NCI-H146 (cell line): ENCODE data around the gene HMOX2.

ENCODE experiments used
- DNase-seq: peaks from one replicate; lab custom pipeline; 2025; lab: John Stamatoyannopoulos, UW

HMOX2 gene

GRCh38 chr16:4475880-4476788, at the start of gene HMOX2:
HMOX2 (plus strand) TSS chr16:4476398; CDS start chr16:4505525, 29,127 bp downstream.
- peak; percentile 97 for DNase-seq

GRCh38 chr16:4426722-4427372, 49.4 kb upstream of the HMOX2 start:
- no peak for DNase-seq

GRCh38 chr16:4428500-4428899, 47.7 kb upstream of the HMOX2 start:
- no peak for DNase-seq

DNA sequence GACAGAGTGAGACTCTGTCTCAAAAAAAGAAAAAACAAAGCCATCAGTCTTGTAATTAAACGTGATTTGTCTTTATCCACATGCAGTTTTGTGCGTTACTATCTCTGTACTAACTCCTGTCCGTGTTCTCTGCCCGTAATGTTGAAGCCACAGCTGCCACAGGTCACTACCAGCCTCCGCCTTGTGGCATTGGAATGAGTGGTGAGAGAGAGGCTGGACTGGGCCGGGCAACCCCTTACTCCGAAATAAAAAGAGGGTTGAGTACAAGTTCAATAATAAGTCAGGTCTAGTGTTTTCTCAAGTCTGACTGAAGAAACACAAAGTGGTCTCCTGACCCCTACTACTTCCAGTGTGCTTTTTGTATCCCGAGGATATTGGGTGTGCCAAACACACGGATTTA, 45.2 kb upstream of the HMOX2 start:
- DNase-seq, result no peak

DNA sequence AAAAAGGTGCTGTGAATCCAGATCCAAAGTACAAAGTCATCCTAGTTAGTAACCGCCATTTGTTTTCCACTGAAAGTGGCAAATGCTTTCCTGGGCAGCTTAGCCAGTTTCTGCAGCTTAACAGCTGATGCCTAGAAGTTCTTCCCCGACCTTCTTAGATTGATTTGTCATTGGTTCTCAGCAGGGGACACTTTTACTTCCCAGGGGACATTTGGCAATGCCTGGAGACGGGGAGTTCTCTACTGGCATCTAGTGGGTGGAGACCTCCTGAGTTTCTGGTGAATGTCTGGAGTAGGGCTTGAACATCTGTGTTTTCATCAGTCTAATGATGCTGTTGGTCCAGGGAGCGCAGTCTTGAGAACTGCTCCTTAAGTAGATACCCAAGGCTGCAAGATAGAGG, 43.0 kb upstream of the HMOX2 start:
- DNase-seq, result no peak

DNA sequence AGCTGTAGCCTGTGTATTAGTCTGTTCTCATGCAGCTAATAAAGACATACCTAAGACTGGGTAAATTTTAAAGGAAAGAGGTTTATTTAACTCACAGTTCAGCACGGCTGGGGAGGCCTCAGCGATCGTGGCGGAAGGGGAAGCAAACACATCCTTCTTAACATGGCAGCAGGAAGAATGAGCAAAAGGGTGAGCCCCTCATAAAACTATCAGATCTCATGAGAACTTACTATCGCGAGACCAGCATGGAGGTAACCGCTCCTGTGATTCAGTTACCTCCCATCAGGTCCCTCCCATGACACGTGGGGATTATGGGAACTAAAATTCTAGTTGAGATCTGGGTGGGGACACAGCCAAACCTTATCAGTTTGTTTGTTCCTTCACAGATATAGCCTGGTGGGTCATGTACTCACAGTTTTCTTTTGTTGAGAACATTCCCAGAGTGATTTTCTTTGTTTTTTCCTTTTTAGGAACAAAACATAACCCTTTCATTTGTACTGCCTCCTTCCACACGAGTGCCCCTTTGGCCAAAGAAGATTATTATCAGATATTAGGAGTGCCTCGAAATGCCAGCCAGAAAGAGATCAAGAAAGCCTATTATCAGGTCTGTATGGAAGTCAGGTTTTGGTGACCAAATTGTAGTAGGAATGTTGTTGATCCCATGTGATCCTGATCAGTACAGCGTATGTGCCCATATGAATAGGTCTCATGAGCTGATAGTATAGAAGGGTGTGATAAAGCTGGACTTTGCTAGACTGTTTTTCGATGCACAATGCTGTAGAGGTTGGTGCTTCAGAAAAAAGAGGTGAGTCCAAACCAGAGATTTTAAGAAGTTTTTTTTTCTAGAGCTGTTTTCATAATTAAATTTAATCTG, 42.0 kb upstream of the HMOX2 start:
- DNase-seq, result no peak

GRCh38 chr16:4435337-4436067, 40.7 kb upstream of the HMOX2 start:
- DNase-seq, result no peak

DNA sequence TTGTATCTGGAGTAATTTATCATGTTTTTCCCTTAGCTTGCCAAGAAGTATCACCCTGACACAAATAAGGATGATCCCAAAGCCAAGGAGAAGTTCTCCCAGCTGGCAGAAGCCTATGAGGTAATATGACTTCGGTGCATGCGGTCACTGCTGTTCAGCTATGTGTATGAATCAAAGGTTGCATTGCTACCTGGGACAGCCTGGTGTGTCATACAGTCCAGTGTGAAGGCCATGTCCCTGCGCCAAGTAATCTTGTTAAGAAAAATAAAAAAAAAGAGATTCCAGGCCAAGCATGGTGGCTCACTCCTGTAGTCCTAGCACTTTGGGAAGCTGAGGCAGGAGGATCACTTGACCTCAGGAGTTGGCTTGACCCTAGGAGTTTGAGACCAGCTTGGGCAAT, 38.8 kb upstream of the HMOX2 start:
- DNase-seq, result no peak

DNA sequence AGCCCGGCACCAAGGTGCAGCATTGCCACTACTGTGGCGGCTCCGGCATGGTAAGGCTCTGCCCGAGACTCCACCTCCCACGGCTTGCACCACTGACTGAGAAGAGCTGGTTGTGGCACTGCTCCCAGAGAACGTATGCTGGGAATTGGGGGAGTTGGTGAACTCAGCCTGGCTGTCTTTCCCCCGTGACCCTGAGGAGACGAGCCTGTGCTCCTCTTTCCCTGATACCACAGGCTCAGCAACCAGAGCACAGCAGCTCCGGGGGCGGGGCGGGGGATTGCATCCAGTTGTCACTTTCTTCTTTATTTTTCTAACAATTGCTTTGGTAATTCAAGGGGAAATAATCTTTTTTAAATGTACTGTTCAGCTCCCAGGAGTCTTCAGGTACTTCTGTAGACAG, 33.8 kb upstream of the HMOX2 start:
- DNase-seq, result no peak

- DNase-seq, result no peak
These were observed 32.9 kb upstream of the HMOX2 start for GRCh38 chr16:4443271-4443670.

DNA sequence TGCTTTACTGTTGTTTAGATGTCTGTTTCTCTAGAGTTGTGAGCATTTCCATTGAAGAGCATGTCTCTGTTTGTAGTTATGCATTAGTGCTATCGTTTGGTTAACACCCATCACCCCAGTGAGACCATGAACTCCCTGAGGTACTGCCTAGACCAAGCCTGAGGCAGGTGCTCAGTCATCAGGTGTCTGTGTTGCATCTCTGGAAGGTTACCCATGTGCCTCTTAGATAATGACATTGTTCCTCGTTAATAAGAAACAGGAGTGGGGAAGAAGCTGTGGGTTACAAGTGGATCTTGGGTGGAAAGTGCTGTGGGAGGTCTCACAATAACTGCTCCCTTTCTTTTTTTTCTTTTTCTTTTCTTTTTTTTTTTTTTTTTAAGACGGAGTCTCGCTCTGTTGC, 32.2 kb upstream of the HMOX2 start:
- DNase-seq, result no peak

DNA sequence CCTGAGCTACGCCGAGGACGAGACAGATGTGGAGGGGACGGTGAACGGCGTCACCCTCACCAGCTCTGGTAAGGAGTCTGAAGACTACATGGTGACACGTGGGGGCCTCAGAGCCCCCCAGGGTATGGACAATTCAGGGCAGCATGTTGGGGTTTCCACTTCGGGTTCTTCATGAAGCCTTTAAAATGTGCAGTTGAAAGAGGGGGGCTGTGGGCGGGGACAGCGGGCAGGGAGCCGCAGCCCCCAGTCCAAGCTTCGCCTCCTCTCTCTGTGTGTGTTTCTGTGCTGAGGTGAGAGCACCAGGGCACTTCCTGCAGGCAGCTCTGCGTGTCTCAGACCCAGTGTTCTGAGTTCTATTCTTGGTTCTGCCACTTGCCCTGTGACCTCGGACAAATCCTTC, 25.8 kb upstream of the HMOX2 start:
- DNase-seq, result no peak

GRCh38 chr16:4450931-4451519, 25.2 kb upstream of the HMOX2 start:
- DNase-seq, result no peak

DNA sequence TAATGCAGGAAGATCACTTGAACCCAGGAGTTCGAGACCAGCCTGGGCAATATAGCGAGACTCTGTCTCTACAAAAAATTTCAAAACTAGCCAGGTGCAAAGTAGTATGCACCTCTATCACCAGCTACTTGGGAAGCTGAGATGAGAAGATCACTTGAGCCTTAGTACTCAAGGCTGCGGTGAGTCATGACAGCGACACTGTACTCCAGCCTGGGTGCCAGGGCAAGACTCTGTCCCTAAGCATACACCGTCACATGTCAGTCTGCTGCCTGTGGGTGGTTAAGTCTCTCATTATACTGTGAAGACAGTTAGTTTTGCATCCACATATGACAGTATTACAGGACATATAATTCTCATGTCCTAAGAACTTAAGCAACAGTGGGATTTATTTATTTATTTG, 23.5 kb upstream of the HMOX2 start:
- no peak for DNase-seq

DNA sequence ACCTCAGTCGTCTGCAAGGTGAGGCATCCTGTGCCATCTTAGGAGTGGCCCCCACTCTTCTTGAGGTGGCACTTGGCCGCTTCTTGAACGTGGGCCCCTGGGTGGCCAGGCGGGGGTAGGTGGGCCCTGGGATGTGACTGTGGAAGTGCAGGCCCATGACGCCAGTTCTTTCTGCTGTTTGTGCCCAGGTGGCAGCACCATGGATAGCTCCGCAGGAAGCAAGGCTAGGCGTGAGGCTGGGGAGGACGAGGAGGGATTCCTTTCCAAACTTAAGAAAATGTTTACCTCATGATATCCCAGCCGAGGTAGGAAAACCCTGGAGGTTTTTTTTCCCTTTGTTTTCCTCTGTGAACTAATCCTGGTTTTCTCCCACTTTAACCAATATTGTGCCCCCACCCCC, 21.6 kb upstream of the HMOX2 start:
- DNase-seq, result no peak

- DNase-seq, result no peak
These were observed 21.1 kb upstream of the HMOX2 start for GRCh38 chr16:4455081-4455480.

GRCh38 chr16:4455951-4456350, 20.2 kb upstream of the HMOX2 start:
- no peak for DNase-seq

DNA sequence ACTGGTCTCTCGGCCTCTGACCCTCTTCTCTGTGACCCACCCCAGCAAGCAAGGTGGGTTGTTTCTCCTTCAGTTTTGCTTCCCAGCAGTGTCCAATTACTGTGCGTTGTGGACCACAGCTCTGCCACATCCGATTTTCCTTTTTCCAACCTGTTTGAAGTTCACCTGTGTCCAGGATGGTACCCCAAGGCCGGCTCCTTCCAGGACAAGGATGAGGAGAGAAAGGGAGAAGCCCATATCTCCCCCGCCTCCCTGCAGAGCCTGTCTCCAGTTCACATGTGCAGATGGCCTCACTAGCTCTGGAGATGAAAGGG, 15.3 kb upstream of the HMOX2 start:
- DNase-seq, result no peak

DNA sequence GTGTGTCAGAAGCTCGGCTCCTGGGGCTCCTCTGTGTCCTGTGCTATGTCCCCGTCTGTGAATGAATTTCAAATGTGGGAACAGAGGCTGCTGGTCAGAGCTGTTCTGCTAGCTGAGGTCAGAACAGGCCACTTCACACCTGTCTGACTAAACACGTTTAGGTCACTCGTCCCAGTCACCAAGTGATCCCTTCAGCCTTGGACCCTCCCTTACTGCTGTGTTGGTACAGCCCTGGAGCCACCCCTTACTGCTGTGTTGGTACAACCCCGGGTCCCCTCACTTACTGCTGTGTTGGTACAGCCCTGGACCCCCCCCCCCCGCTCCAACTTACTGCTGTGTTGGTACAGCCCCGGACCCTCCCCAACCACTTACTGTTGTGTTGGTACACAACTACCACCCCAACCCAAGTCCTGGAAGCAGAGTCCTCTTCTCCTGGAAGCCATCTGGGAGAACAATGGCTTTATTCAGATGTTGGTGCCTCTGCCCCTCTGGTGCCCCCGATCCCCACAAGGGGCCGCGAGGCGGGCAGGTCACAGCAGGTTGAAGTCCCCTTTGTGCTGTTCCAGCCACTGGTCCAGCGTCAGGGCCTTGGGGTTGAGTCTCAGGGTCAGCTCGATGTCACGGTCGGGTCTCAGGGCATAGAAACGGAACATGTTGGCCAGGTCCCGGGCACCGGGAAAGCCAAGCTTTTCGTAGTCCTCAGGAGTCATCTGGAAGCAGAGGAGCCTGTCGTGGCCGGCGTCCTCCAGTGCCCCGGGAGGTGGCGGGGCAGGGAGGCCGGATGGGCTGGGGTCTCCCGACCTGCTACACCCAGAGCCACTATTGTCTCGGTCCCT, 14.7 kb upstream of the HMOX2 start:
- DNase-seq, result no peak

DNA sequence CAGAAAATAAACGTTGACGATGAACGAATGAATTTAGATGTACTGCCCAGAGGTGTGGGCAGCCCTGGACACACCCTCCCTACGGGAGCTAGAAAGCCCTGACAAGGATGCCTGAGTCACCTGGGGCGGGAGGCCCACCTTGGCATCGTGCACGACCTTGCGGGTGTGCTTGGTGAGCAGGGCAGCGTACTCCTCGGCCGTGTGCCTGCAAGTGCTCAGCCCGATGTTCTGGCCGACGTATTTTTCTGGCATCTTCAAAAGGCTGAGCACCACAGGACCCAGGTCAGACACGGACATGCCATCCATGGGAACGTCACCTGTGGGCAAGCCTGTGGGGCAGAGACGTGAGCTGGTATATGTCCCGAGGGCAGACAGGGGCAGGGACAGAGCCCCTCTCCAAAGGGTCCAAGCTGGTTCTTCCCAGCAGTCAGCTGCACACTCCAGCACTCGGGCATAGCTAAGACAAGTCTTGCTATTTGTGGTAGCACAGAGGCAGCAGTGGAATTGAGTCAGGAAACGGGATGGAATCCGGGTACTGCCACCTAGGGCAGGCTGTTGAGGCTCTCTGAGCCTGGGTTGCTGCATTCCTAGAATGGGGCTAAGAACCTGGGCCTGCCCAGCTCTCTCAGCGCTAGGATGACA, 12.6 kb upstream of the HMOX2 start:
- no peak for DNase-seq
